Ishikawa (cell line): ENCODE results near the gene FREM3.

Source experiments
- CEBPB ChIP-seq: IDR thresholded peaks from 2 replicates; pipeline ENCODE4 v1.6.1; 2012
- CREB1 ChIP-seq: IDR thresholded peaks from 2 replicates; pipeline ENCODE4 v1.6.1; 2012; ENCODE audit warnings: low read depth
- EGR1 ChIP-seq: IDR thresholded peaks from 2 replicates; pipeline ENCODE4 v1.6.1; 2012
- RAD21 ChIP-seq: IDR thresholded peaks from 2 replicates; pipeline ENCODE4 v1.6.1; 2012; ENCODE audit warnings: low read depth
- REST ChIP-seq: IDR thresholded peaks from 2 replicates; pipeline ENCODE4 v1.6.1; 2012; ENCODE audit warnings: low read depth, mild to moderate bottlenecking
- TF ChIP-seq, protein P1 (sequence below): IDR thresholded peaks from 2 replicates; pipeline ENCODE4 v1.6.1; 2012

DNA sequence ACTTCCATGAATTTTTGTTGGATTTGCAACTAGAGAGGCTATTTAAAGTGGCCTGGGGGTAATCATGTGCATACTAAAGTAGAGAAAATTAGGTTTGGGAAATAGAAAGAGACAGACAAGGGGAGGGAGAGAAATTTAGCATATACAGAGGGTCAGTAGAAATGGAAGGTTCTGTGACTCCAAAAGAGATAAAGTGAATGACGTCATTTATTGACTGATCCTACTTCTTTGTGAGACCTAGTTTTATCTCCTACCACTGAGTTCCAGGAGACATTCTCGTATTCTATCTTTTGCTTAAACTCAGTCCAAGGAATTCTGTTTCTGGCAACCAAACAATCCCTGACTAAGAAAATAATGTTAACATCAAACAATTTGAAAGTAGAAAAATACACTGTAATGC, 42.4 kb upstream of the FREM3 start:
- TF ChIP-seq CREB1 (no peak), REST (no peak), RAD21 (no peak), EGR1 (no peak), CEBPB (no peak)
- TF ChIP-seq, protein P1, sequence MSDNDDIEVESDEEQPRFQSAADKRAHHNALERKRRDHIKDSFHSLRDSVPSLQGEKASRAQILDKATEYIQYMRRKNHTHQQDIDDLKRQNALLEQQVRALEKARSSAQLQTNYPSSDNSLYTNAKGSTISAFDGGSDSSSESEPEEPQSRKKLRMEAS: no peak
